HepG2 (cell line): ENCODE data around the gene C2CD3. TPM values are rescaled to one million over a fixed set of nuclear protein-coding genes. Genes with fewer than 3 reads are reported as not detected.

ENCODE experiments used
- AKAP8 ChIP-seq: sonication (generic); formaldehyde crosslinking; IDR thresholded peaks from 2 replicates; pipeline ENCODE4 v1.5.1; 2020; ENCODE audit warnings: mild to moderate bottlenecking, missing genetic modification reagents
- ATF3 ChIP-seq: sonication (generic); formaldehyde crosslinking; IDR thresholded peaks from 2 replicates; pipeline ENCODE4 v1.4.0; 2020; ENCODE audit warnings: missing genetic modification reagents
- CAMTA2 ChIP-seq: sonication (generic); formaldehyde crosslinking; IDR thresholded peaks from 2 replicates; pipeline ENCODE4 v1.4.0; 2020; ENCODE audit warnings: mild to moderate bottlenecking, missing genetic modification reagents, borderline replicate concordance
- CREM ChIP-seq, 2 experiments: sonication (generic) in 1 of 2; formaldehyde crosslinking in 1 of 2; IDR thresholded peaks; 2 replicates each; pipeline versions ENCODE4 v1.4.0 to v1.6.1; 2016 to 2020; ENCODE audit warnings: antibody characterized with exemption in 1 of 2, mild to moderate bottlenecking in 1 of 2, missing genetic modification reagents in 1 of 2
- ELF3 ChIP-seq: IDR thresholded peaks from 2 replicates; pipeline ENCODE4 v1.6.1; 2016; ENCODE audit warnings: missing genetic modification reagents, missing compliant biosample characterization
- FOXM1 ChIP-seq: sonication (generic); formaldehyde crosslinking; IDR thresholded peaks from 2 replicates; pipeline ENCODE4 v1.5.0; 2020; ENCODE audit warnings: missing genetic modification reagents
- HOXA9 ChIP-seq: sonication (generic); formaldehyde crosslinking; IDR thresholded peaks from 2 replicates; pipeline ENCODE4 v1.8.1; 2022; ENCODE audit warnings: missing genetic modification reagents, mild to moderate bottlenecking, moderate library complexity, borderline replicate concordance
- IKZF1 ChIP-seq: fragments of 450-650 bp; IDR thresholded peaks from 2 replicates; pipeline ENCODE4 v1.7.1; 2016
- TAF1 ChIP-seq: sonication (generic); formaldehyde crosslinking; IDR thresholded peaks from 2 replicates; pipeline ENCODE4 v1.4.0; 2020; ENCODE audit warnings: missing genetic modification reagents
- TSC22D2 ChIP-seq: sonication (generic); formaldehyde crosslinking; IDR thresholded peaks from 2 replicates; pipeline ENCODE4 v1.5.1; 2020; ENCODE audit warnings: missing genetic modification reagents, mild to moderate bottlenecking, borderline replicate concordance
- ZBTB8A ChIP-seq: sonication (generic); formaldehyde crosslinking; IDR thresholded peaks from 2 replicates; pipeline ENCODE4 v1.4.0; 2020; ENCODE audit warnings: mild to moderate bottlenecking, low read depth, missing genetic modification reagents, borderline replicate concordance
- ZNF10 ChIP-seq: sonication (generic); formaldehyde crosslinking; IDR thresholded peaks from 2 replicates; pipeline ENCODE4 v1.4.0; 2020; ENCODE audit warnings: mild to moderate bottlenecking, low read depth, missing genetic modification reagents, borderline replicate concordance
- ZNF354B ChIP-seq: sonication (generic); formaldehyde crosslinking; IDR thresholded peaks from 2 replicates; pipeline ENCODE4 v1.8.0; 2022; ENCODE audit warnings: mild to moderate bottlenecking, missing genetic modification reagents
- ZNF460 ChIP-seq: sonication (generic); formaldehyde crosslinking; IDR thresholded peaks from 2 replicates; pipeline ENCODE4 v1.5.1; 2020; ENCODE audit warnings: missing genetic modification reagents, mild to moderate bottlenecking, borderline replicate concordance
- ZNF646 ChIP-seq: sonication (generic); formaldehyde crosslinking; IDR thresholded peaks from 2 replicates; pipeline ENCODE4 v1.9.0; 2021; ENCODE audit warnings: mild to moderate bottlenecking, missing genetic modification reagents
- ZNF792 ChIP-seq: IDR thresholded peaks from 2 replicates; pipeline ENCODE4 v1.6.1; 2016
- ZNF816 ChIP-seq: sonication (generic); formaldehyde crosslinking; IDR thresholded peaks from 2 replicates; pipeline ENCODE4 v1.8.0; 2022; ENCODE audit warnings: missing genetic modification reagents, mild to moderate bottlenecking, borderline replicate concordance
- polyA plus RNA-seq, 8 experiments: library from polyadenylated mRNA; depleted of rRNA in 3 of 8; stranded (reverse) in 7 of 8; unstranded in 1 of 8; fragments of >200 nt; fragmentation: Illumina TruSeq in 4 of 8; extraction: Trizol in 4 of 8; gene quantifications; 2 replicates each; pipeline versions ENCODE4 v1.2.1 to v1.2.3, GENCODE V29; 2011 to 2016; ENCODE audit warnings: low read depth in 4 of 8, missing spikeins in 1 of 8, mixed read lengths in 1 of 8; ENCODE audit not compliant: insufficient read depth in 1 of 8
- total RNA-seq, 5 experiments: library from RNA; depleted of rRNA; stranded (reverse); fragments of >200 nt; fragmentation: Illumina TruSeq; extraction: Trizol; gene quantifications; 2 replicates each; pipeline ENCODE4 v1.2.3, GENCODE V29; 2016; ENCODE audit warnings: low read depth in 1 of 5

The C2CD3 gene
- total and polyA plus RNA-seq, 2 of the 13 experiments (the other 11 are each of a cell fraction or from before 2014, with no cell fraction given) = 5.5 to 6.4 TPM

- no peak for TF ChIP-seq ZNF646 (CRISPR knock-in tag)
- TF ChIP-seq ZNF816 (CRISPR knock-in tag) = no peak; the same call in 1 of the 2 replicates
- TF ChIP-seq TAF1 (CRISPR knock-in tag) = peak; percentile 77
- peak; percentile 63; the same call in 1 of the 2 replicates for TF ChIP-seq ZNF792 (CRISPR knock-in tag)
- TF ChIP-seq AKAP8 (CRISPR knock-in tag) = no peak
- peak; percentile 78; the same call in 1 of the 2 replicates for TF ChIP-seq TSC22D2 (CRISPR knock-in tag)
- TF ChIP-seq ZNF354B = no peak; the same call in 1 of the 2 replicates
- TF ChIP-seq IKZF1 = no peak
- peak; percentile 67 for TF ChIP-seq ELF3 (CRISPR knock-in tag)
- 0 out of 2 replicates have a peak, but pooled peaks have one; percentile 56 for TF ChIP-seq CAMTA2 (CRISPR knock-in tag)
- peak; percentile 94 for TF ChIP-seq FOXM1
- no peak for TF ChIP-seq ATF3
- TF ChIP-seq CREM (IDR thresholded peaks at IDR 0.05) = peak; percentile 50
- TF ChIP-seq CREM (CRISPR knock-in tag; IDR thresholded peaks at IDR 0.05) = no peak
- no peak for TF ChIP-seq ZNF10 (CRISPR knock-in tag)
- no peak; the same call in 1 of the 2 replicates for TF ChIP-seq HOXA9 (CRISPR knock-in tag)
- no peak for TF ChIP-seq ZNF460 (CRISPR knock-in tag)
- TF ChIP-seq ZBTB8A (CRISPR knock-in tag) = peak; percentile 4; the same call in 1 of the 2 replicates
Observed at GRCh38 chr11:73982990-73983740, 187.6 kb downstream of the C2CD3 start (continued).
